ENCODE data around the gene DCTPP1. TPM values are rescaled to one million over a fixed set of nuclear protein-coding genes. Genes with fewer than 3 reads are reported as not detected.

The DCTPP1 gene
- total and polyA plus RNA-seq, 2 of the 4 experiments (the other 2 are of a cell fraction) = 24.9 to 45.5 TPM

- TF ChIP-seq POLR2A (IDR thresholded peaks at IDR 0.05; ENCODE audit: low read depth, low read length) = no peak
- no peak for TF ChIP-seq RAD21 (IDR thresholded peaks at IDR 0.05; ENCODE audit: low read length)
- no peak for TF ChIP-seq CHD1 (IDR thresholded peaks at IDR 0.05; ENCODE audit: low read depth, low read length)
- TF ChIP-seq, protein P1, sequence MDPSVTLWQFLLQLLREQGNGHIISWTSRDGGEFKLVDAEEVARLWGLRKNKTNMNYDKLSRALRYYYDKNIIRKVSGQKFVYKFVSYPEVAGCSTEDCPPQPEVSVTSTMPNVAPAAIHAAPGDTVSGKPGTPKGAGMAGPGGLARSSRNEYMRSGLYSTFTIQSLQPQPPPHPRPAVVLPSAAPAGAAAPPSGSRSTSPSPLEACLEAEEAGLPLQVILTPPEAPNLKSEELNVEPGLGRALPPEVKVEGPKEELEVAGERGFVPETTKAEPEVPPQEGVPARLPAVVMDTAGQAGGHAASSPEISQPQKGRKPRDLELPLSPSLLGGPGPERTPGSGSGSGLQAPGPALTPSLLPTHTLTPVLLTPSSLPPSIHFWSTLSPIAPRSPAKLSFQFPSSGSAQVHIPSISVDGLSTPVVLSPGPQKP (IDR thresholded peaks at IDR 0.05; ENCODE audit: borderline replicate concordance, low read depth, low read length) = no peak
- no peak for TF ChIP-seq BHLHE40 (IDR thresholded peaks at IDR 0.05; ENCODE audit: low read depth, low read length)
Measured at GRCh38 chr16:30443631-30444030, 13.8 kb upstream of the DCTPP1 start (continued).

- H4K8ac ChIP-seq (ENCODE audit: low read depth in 2 of 2, low read length in 2 of 2) = no peak overlapping the region
- H3K9me1 ChIP-seq (ENCODE audit: insufficient read depth, low read length) = peaks cover 4% of the 10 kb centered on the region
- H2BK20ac ChIP-seq (ENCODE audit: low read depth, low read length) = no peak overlapping the region
- no TSS peak for BruUV-seq (replicated peaks)
- peaks cover 9% of the 10 kb centered on the region for H3K36me3 ChIP-seq (ENCODE audit: control insufficient read depth, insufficient read depth, low read length)
- no peak overlapping the region for H2BK5ac ChIP-seq (ENCODE audit: low read depth, low read length, poor library complexity, severe bottlenecking)
- no peak overlapping the region for H3K9ac ChIP-seq (ENCODE audit: low read depth, low read length)
- no peak overlapping the region for H3K23ac ChIP-seq (ENCODE audit: low read depth, low read length)
- no peak overlapping the region for H3K4me2 ChIP-seq (ENCODE audit: low read depth, low read length)
- intact Hi-C loops (cut with micrococcal nuclease) = no loop called here
- no peak overlapping the region for H3K4me3 ChIP-seq (ENCODE audit: insufficient read depth, low read depth, low read length)
- H4K5ac ChIP-seq (ENCODE audit: low read depth, low read length) = no peak overlapping the region
- H4K20me1 ChIP-seq (ENCODE audit: insufficient read depth, low read length) = 0 out of 2 replicates have a peak, but pooled peaks cover 4% of the 10 kb centered on the region
- 0 out of 2 replicates have a peak, but pooled peaks cover 3% of the 10 kb centered on the region for H3K9me3 ChIP-seq (ENCODE audit: control insufficient read depth, insufficient read depth, low read length)
- WGBS, 2 experiments (ENCODE audit: extremely low coverage in 2 of 2, insufficient read length in 1 of 2) = no CpG with 5 or more reads among the region's 6 CpGs
- no peak overlapping the region for H2AK9ac ChIP-seq (replicated peaks; ENCODE audit: low read depth, low read length, poor library complexity)
- peaks cover 10% of the 10 kb centered on the region; the same call in 1 of the 2 replicates for H3K27me3 ChIP-seq (ENCODE audit: control insufficient read depth, insufficient read depth, low read length)
- peaks cover 2% of the 10 kb centered on the region for H3K4me1 ChIP-seq (ENCODE audit: control insufficient read depth, insufficient read depth, low read length)
- DNase-seq (no peak), ATAC-seq (ENCODE audit: low read depth) (no peak)
- H4K91ac ChIP-seq (ENCODE audit: insufficient read depth, low read depth, low read length) = no peak overlapping the region
- in situ Hi-C loops (cut with MboI; ENCODE audit: low sequenced_read_pairs) = no loop called here
- POLR2A ChIA-PET (ENCODE audit: unreplicated experiment) = no interaction called here
- H2BK15ac ChIP-seq (ENCODE audit: low read depth, low read length) = no peak overlapping the region
- peaks cover 9 to 18% of the 10 kb centered on the region in 2 experiments for H3K79me1 ChIP-seq (ENCODE audit: low read depth in 1 of 2, low read length in 2 of 2)
- H3K27ac ChIP-seq (ENCODE audit: insufficient read depth, low read length) = no peak overlapping the region
- dilution Hi-C loops (cut with HindIII; ENCODE audit: low sequenced_read_pairs, unreplicated experiment) = no loop called here
- no peak overlapping the region for H3K18ac ChIP-seq (ENCODE audit: low read depth, low read length)
- H3K14ac ChIP-seq (replicated peaks; ENCODE audit: low read depth, low read length) = no peak overlapping the region
- CTCF ChIA-PET = no interaction called here
- H2AK5ac ChIP-seq (ENCODE audit: low read depth, low read length) = no peak overlapping the region
- no peak overlapping the region for H3K4ac ChIP-seq (ENCODE audit: low read depth, low read length)
- no peak overlapping the region for H3K56ac ChIP-seq (ENCODE audit: extremely low read depth, insufficient read depth, low read length)
- no peak overlapping the region for H2BK120ac ChIP-seq (ENCODE audit: low read depth, low read length)
- no peak overlapping the region for H2AFZ ChIP-seq (replicated peaks; ENCODE audit: low read length, poor library complexity)
- TF ChIP-seq CTCF (conservative IDR thresholded peaks at IDR 0.05; ENCODE audit: low read depth, low read length) (no peak), RCOR1 (IDR thresholded peaks at IDR 0.05; ENCODE audit: insufficient replicate concordance, low read length) (no peak), FOS (IDR thresholded peaks at IDR 0.05; ENCODE audit: low read depth, low read length) (no peak), BHLHE40 (IDR thresholded peaks at IDR 0.05; ENCODE audit: low read depth, low read length) (no peak), NFE2L2 (IDR thresholded peaks at IDR 0.05; ENCODE audit: low read depth, low read length) (no peak), MXI1 (IDR thresholded peaks at IDR 0.05; ENCODE audit: borderline replicate concordance, low read depth, low read length) (no peak), SMC3 (IDR thresholded peaks at IDR 0.05; ENCODE audit: low read depth, low read length) (no peak), RFX5 (IDR thresholded peaks at IDR 0.05; ENCODE audit: low read depth, low read length) (no peak), CHD1 (IDR thresholded peaks at IDR 0.05; ENCODE audit: low read depth, low read length) (no peak), USF2 (IDR thresholded peaks at IDR 0.05; ENCODE audit: low read depth, low read length) (no peak)
Measured at GRCh38 chr16:30439720-30440348, 10.0 kb upstream of the DCTPP1 start.
